Measurements from ENCODE around the gene HSPG2. TPM values are rescaled to one million over a fixed set of nuclear protein-coding genes. Genes with fewer than 3 reads are reported as not detected.

HSPG2 gene
- total RNA-seq, 2 donors from 2014 or later, result 684 to 846 TPM

GRCh38 chr1:21801100-21801499, 136.0 kb downstream of the HSPG2 start:
- Histone ChIP-seq H3K4me1 (ENCODE audit: control insufficient read depth in 1 of 2, low read depth in 2 of 2) (no peaks in the 10 kb centered on the region), H3K27me3 (replicated peaks; ENCODE audit: insufficient read depth) (no peaks in the 10 kb centered on the region), H3K27ac (no peak overlapping the region), H3K36me3 (no peaks in the 10 kb centered on the region), H3K4me3 (no peak overlapping the region), H3K9me3 (no peaks in the 10 kb centered on the region)
- no peak for ATAC-seq (ENCODE audit: insufficient number of reproducible peaks, low FRiP score, low read depth)
- TF ChIP-seq, protein P1, sequence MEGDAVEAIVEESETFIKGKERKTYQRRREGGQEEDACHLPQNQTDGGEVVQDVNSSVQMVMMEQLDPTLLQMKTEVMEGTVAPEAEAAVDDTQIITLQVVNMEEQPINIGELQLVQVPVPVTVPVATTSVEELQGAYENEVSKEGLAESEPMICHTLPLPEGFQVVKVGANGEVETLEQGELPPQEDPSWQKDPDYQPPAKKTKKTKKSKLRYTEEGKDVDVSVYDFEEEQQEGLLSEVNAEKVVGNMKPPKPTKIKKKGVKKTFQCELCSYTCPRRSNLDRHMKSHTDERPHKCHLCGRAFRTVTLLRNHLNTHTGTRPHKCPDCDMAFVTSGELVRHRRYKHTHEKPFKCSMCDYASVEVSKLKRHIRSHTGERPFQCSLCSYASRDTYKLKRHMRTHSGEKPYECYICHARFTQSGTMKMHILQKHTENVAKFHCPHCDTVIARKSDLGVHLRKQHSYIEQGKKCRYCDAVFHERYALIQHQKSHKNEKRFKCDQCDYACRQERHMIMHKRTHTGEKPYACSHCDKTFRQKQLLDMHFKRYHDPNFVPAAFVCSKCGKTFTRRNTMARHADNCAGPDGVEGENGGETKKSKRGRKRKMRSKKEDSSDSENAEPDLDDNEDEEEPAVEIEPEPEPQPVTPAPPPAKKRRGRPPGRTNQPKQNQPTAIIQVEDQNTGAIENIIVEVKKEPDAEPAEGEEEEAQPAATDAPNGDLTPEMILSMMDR (IDR thresholded peaks at IDR 0.05), result no peak
- DNase-seq (ENCODE audit: low spot score), result no peak

DNA sequence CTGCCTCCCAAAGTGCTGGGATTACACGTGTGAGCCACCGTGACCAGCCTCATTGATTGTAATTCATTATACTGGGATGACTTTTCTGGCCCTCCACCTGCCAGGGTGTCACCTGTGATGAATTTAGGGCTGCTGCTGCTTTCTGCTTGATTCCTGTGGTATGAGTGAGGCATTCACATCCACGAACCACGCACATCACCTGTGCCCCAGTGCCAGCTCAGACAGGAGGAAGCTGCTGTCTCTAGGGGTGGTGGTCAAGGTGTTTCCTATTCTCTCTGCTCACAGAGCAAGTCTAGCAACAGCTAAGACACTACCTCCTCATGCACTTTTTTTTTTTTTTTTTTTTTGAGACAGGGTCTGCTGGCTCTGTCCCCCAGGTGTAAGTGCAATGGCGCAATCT, 137.4 kb downstream of the HSPG2 start:
- TF ChIP-seq, protein P1 (IDR thresholded peaks at IDR 0.05), result no peak
- Histone ChIP-seq H3K27ac (no peak overlapping the region), H3K4me3 (no peak overlapping the region), H3K4me1 (ENCODE audit: control insufficient read depth in 1 of 2, low read depth in 2 of 2) (no peaks in the 10 kb centered on the region), H3K9me3 (no peaks in the 10 kb centered on the region), H3K27me3 (replicated peaks; ENCODE audit: insufficient read depth) (no peaks in the 10 kb centered on the region), H3K36me3 (no peaks in the 10 kb centered on the region)
- ATAC-seq (ENCODE audit: insufficient number of reproducible peaks, low FRiP score, low read depth) (no peak), DNase-seq (ENCODE audit: low spot score) (no peak)

DNA sequence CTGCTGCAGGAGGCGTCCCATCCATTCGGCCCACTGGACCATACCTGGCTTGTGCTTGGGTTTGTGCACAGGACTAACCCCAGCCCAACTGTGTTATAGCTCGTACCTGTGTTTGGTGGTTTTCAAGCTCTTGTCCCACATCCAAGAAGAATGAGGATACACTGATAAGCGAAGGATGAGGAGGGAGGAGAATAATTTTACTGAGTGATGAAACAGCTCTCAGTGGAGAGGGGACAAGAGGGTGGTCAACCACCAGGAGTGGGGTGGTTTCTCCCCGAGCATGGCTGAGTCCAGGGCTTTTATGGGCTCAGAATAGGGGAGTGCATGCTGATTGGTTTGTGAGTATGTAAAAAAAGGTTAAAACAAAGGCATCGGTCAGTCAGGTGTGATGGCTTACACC, 142.0 kb downstream of the HSPG2 start:
- TF ChIP-seq, protein P1 (IDR thresholded peaks at IDR 0.05), result no peak
- Histone ChIP-seq H3K4me3 (no peak overlapping the region), H3K9me3 (no peaks in the 10 kb centered on the region), H3K4me1 (ENCODE audit: control insufficient read depth in 1 of 2, low read depth in 2 of 2) (no peaks in the 10 kb centered on the region), H3K27ac (no peak overlapping the region), H3K27me3 (replicated peaks; ENCODE audit: insufficient read depth) (no peaks in the 10 kb centered on the region), H3K36me3 (no peaks in the 10 kb centered on the region)
- DNase-seq (ENCODE audit: low spot score) (no peak), ATAC-seq (ENCODE audit: insufficient number of reproducible peaks, low FRiP score, low read depth) (no peak)

GRCh38 chr1:21794656-21795055, 142.5 kb downstream of the HSPG2 start:
- H3K27ac ChIP-seq, result no peak overlapping the region
- no peaks in the 10 kb centered on the region for H3K9me3 ChIP-seq
- H3K27me3 ChIP-seq (replicated peaks; ENCODE audit: insufficient read depth), result no peaks in the 10 kb centered on the region
- TF ChIP-seq, protein P1 (IDR thresholded peaks at IDR 0.05), result no peak
- H3K4me3 ChIP-seq, result no peak overlapping the region
- no peaks in the 10 kb centered on the region for H3K36me3 ChIP-seq
- DNase-seq (ENCODE audit: low spot score) (no peak), ATAC-seq (ENCODE audit: insufficient number of reproducible peaks, low FRiP score, low read depth) (no peak)
- no peaks in the 10 kb centered on the region for H3K4me1 ChIP-seq (ENCODE audit: control insufficient read depth in 1 of 2, low read depth in 2 of 2)

- no peak overlapping the region for H3K4me3 ChIP-seq
- DNase-seq (ENCODE audit: low spot score), result no peak
- no peak overlapping the region for H3K27ac ChIP-seq
- H3K36me3 ChIP-seq, result no peaks in the 10 kb centered on the region
- TF ChIP-seq, protein P1 (IDR thresholded peaks at IDR 0.05), result no peak
- H3K4me1 ChIP-seq (ENCODE audit: control insufficient read depth in 1 of 2, low read depth in 2 of 2), result no peaks in the 10 kb centered on the region
- ATAC-seq (ENCODE audit: insufficient number of reproducible peaks, low FRiP score, low read depth), result no peak
- H3K27me3 ChIP-seq (replicated peaks; ENCODE audit: insufficient read depth), result no peaks in the 10 kb centered on the region
- no peaks in the 10 kb centered on the region for H3K9me3 ChIP-seq
These were observed 144.0 kb downstream of the HSPG2 start for GRCh38 chr1:21793104-21793503.

All from thoracic aorta (tissue), 2 donors.